Tibial nerve (tissue), 3 donors: ENCODE results near the gene IL1RAPL2.

ENCODE experiments used
- POLR2A ChIP-seq, 2 donors: fragments of 450-650 bp; IDR thresholded peaks; one replicate each; pipeline ENCODE4 v1.6.1; 2017; ENCODE audit warnings: antibody characterized with exemption in 2 of 2, mild to moderate bottlenecking in 2 of 2, moderate library complexity in 2 of 2
- TF ChIP-seq, protein P1 (sequence below), 5 experiments: fragments of 200-600 bp in 3 of 5; fragments of 450-650 bp in 2 of 5; sonication (generic) in 3 of 5; IDR thresholded peaks; one replicate each; pipeline ENCODE4 v1.5.1; 2016 to 2019; ENCODE audit warnings: antibody characterized with exemption in 5 of 5, mild to moderate bottlenecking in 3 of 5, moderate library complexity in 2 of 5

DNA sequence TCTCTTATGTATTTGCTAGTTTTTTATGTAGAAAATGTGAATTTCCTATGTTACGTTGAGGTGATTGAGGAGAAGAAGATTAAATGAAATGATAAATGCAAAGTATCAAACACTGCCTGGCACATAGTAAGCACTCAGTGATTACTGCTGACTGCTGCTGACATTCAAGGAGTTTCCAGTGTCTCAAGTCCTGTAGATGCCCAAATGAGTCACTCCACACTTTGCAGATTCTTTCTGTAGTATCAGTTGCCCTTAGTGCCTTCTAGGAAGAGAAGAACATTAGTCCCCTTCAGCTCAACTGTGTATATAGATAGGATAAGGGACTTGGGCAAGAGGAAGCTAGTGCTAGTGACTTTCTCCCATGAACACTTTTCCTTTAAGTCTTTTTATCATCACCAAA lies 895.0 kb downstream of the IL1RAPL2 start:
- no peak for TF ChIP-seq POLR2A (IDR thresholded peaks at IDR 0.05)
- TF ChIP-seq, protein P1, sequence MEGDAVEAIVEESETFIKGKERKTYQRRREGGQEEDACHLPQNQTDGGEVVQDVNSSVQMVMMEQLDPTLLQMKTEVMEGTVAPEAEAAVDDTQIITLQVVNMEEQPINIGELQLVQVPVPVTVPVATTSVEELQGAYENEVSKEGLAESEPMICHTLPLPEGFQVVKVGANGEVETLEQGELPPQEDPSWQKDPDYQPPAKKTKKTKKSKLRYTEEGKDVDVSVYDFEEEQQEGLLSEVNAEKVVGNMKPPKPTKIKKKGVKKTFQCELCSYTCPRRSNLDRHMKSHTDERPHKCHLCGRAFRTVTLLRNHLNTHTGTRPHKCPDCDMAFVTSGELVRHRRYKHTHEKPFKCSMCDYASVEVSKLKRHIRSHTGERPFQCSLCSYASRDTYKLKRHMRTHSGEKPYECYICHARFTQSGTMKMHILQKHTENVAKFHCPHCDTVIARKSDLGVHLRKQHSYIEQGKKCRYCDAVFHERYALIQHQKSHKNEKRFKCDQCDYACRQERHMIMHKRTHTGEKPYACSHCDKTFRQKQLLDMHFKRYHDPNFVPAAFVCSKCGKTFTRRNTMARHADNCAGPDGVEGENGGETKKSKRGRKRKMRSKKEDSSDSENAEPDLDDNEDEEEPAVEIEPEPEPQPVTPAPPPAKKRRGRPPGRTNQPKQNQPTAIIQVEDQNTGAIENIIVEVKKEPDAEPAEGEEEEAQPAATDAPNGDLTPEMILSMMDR (IDR thresholded peaks at IDR 0.05): no peak
